Endothelial cell (in vitro differentiated cells): ENCODE data around the gene POP7. TPM values are rescaled to one million over a fixed set of nuclear protein-coding genes. Genes with fewer than 3 reads are reported as not detected.
A peak's percentile ranks its signal among the peaks of the same experiment; 100 is the strongest.

ENCODE experiments used
- DNase-seq: peaks from one replicate; pipeline ENCODE4 v3.0.0; 2021; ENCODE audit warnings: low spot score
- H3K27ac Mint-ChIP-seq: one replicate; pipeline ENCODE4 v1.8.0; 2021; ENCODE audit warnings: mixed read lengths, inconsistent platforms; ENCODE audit not compliant: unreplicated experiment
- H3K27me3 Mint-ChIP-seq: one replicate; pipeline ENCODE4 v1.8.0; 2021; ENCODE audit warnings: mild to moderate bottlenecking, moderate library complexity, mixed read lengths, inconsistent platforms; ENCODE audit not compliant: unreplicated experiment
- H3K36me3 Mint-ChIP-seq: one replicate; pipeline ENCODE4 v1.8.0; 2021; ENCODE audit warnings: mild to moderate bottlenecking, low read depth, mixed read lengths, inconsistent platforms; ENCODE audit not compliant: unreplicated experiment
- H3K4me1 Mint-ChIP-seq: one replicate; pipeline ENCODE4 v1.8.0; 2021; ENCODE audit warnings: mild to moderate bottlenecking, mixed read lengths, inconsistent platforms; ENCODE audit not compliant: unreplicated experiment
- H3K4me3 Mint-ChIP-seq: one replicate; pipeline ENCODE4 v1.8.0; 2021; ENCODE audit warnings: mild to moderate bottlenecking, mixed read lengths, inconsistent platforms; ENCODE audit not compliant: unreplicated experiment
- H3K9me3 Mint-ChIP-seq: one replicate; pipeline ENCODE4 v1.8.0; 2021; ENCODE audit warnings: mixed read lengths, inconsistent platforms; ENCODE audit not compliant: unreplicated experiment
- CTCF ChIP-seq: fragments of 200-600 bp; sonication (generic); IDR thresholded peaks from one replicate; pipeline ENCODE4 v1.5.0; 2021; ENCODE audit warnings: antibody characterized with exemption; ENCODE audit not compliant: unreplicated experiment
- total RNA-seq: library from RNA; stranded (reverse); fragmentation: NEBNext Ultra II Directional; extraction: Animal tissue kit (Norgen Biotek cat#: 25700); gene quantifications from one replicate; pipeline ENCODE4 v1.2.1, GENCODE V29; 2021; ENCODE audit not compliant: unreplicated experiment

The POP7 gene
- total RNA-seq, 1 donor from 2014 or later: 30.6 TPM

GRCh38 chr7:100674411-100675104 lies 31.4 kb upstream of the POP7 start:
- Mint-ChIP-seq H3K27ac (peak overlapping the region; percentile 74), H3K4me3 (peak overlapping the region; percentile 97), H3K36me3 (peaks cover 6% of the 10 kb centered on the region), H3K4me1 (peaks cover 5% of the 10 kb centered on the region), H3K27me3 (peaks cover 10% of the 10 kb centered on the region), H3K9me3 (no peaks in the 10 kb centered on the region)
- DNase-seq: no peak
- no peak for TF ChIP-seq CTCF

GRCh38 chr7:100675105-100675451 lies 30.8 kb upstream of the POP7 start:
- H3K27ac Mint-ChIP-seq: no peak overlapping the region
- peaks cover 8% of the 10 kb centered on the region for H3K36me3 Mint-ChIP-seq
- no peaks in the 10 kb centered on the region for H3K9me3 Mint-ChIP-seq
- no peak for TF ChIP-seq CTCF
- peak overlapping the region; percentile 97 for H3K4me3 Mint-ChIP-seq
- peaks cover 11% of the 10 kb centered on the region for H3K27me3 Mint-ChIP-seq
- peaks cover 5% of the 10 kb centered on the region for H3K4me1 Mint-ChIP-seq
- peak; percentile 32 for DNase-seq

DNA sequence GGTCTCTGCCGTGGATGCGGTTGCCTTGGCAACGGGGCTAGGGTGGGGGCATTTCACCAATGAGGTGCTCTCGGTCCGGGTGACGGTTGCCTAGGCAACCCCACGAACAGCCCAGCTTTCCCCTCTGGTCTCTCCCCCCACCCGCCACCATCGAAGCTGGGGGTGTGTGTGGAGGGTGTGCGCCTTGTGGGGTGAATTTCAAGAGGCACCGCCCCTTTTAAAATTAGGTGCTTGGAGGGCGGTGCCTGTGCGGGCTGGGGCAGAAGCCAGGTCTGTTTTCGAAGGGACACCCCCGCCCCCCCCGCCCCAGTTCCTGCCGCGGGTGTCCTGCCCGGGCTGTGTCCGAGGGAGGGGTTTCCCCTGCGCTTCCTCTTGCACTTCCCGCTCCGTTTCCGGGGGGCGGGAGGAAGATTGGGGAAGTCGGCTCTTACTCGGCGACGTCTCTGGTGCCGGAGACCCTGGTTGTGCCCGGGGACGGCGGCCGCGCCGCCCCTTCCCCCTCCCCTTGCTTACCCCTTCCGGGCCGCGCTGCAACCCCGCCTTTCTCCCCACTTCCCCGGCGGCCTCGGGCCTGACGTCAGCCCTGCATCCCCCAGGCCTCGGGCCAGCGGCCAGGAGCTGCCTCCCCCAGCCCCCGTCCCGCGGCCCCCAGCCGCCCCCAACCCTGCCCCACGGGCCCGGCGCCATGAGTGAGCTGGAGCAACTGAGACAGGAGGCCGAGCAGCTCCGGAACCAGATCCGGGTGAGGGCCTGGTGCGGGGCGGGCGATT lies 30.2 kb upstream of the POP7 start:
- H3K4me1 Mint-ChIP-seq: peaks cover 5% of the 10 kb centered on the region

DNA sequence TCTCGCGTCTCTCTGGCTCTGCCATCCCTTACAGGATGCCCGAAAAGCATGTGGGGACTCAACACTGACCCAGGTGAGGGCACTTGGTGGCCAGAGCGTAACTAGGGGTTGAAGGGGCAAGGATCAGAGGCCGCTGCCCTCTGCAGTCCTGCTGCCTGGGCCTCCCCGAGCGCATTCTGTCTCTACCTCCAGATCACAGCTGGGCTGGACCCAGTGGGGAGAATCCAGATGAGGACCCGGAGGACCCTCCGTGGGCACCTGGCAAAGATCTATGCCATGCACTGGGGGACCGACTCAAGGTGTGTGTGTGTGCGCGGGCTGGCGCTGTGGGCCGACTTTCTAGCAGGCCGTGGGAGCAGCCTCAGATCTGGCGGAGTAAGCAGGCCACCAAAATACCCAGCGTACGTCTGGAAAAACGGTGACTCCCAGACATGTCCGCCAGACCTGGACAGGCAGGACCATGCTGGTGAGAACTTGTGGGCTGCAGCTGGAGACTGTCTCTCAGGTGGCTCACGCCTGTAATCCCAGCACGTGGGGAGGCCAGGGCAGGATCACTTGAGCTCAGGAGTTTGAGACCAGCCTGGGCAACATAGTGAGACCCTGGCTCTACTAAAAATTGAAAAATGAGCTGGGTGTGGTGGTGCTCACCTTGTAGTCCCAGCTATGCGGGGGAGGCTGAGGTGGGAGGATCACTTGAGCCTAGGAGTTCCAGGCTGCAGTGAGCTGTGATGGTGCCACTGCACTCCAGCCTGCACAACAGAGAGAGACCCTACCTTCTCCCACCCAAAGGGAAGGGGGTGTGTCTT lies 29.2 kb upstream of the POP7 start:
- peak overlapping the region; percentile 55 for H3K27ac Mint-ChIP-seq
- H3K4me3 Mint-ChIP-seq: peak overlapping the region; percentile 88
- H3K4me1 Mint-ChIP-seq: peaks cover 5% of the 10 kb centered on the region

More for the DNA sequence above, 30.2 kb upstream of the POP7 start:
- Mint-ChIP-seq H3K27me3 (peaks cover 12% of the 10 kb centered on the region), H3K4me3 (peak overlapping the region; percentile 85), H3K27ac (no peak overlapping the region), H3K9me3 (no peaks in the 10 kb centered on the region), H3K36me3 (peaks cover 12% of the 10 kb centered on the region)
- no peak for TF ChIP-seq CTCF
- DNase-seq: peak; percentile 57

More for the DNA sequence above, 29.2 kb upstream of the POP7 start:
- Mint-ChIP-seq H3K9me3 (no peaks in the 10 kb centered on the region), H3K27me3 (peaks cover 12% of the 10 kb centered on the region), H3K36me3 (peaks cover 12% of the 10 kb centered on the region)
- no peak for TF ChIP-seq CTCF
- no peak for DNase-seq
